Transverse colon (tissue), 4 donors: ENCODE data around the gene AKAP13. TPM values are rescaled to one million over a fixed set of nuclear protein-coding genes. Genes with fewer than 3 reads are reported as not detected.

ENCODE experiments used
- DNase-seq: peaks from one replicate; pipeline ENCODE4 v3.0.0-alpha.2; 2019
- H3K27ac ChIP-seq, 4 donors: fragments of 200-600 bp; sonication (generic); 2 replicates each; pipeline ENCODE4 v1.5.1; 2016 to 2018; ENCODE audit warnings: inconsistent platforms in 4 of 4
- H3K27me3 ChIP-seq: fragments of 200-600 bp; sonication (generic); 2 replicates; pipeline ENCODE4 v1.5.1; 2017; ENCODE audit warnings: inconsistent platforms
- H3K36me3 ChIP-seq, 4 donors: fragments of 200-600 bp; sonication (generic); 2 replicates each; pipeline ENCODE4 v1.5.1; 2017 to 2019; ENCODE audit warnings: inconsistent platforms in 4 of 4
- H3K4me1 ChIP-seq, 4 donors: fragments of 200-600 bp; sonication (generic); 2 replicates each; pipeline ENCODE4 v1.5.1; 2017 to 2020; ENCODE audit warnings: inconsistent platforms in 4 of 4
- H3K4me3 ChIP-seq, 4 donors: fragments of 200-600 bp; sonication (generic); 1 replicate in 1 of 4; 2 replicates in 3 of 4; pipeline versions ENCODE4 v1.5.1 to v1.6.1; 2017 to 2019; ENCODE audit warnings: inconsistent platforms in 4 of 4
- H3K9me3 ChIP-seq, 2 donors: fragments of 200-600 bp; sonication (generic); 2 replicates each; pipeline ENCODE4 v1.5.1; 2017 to 2019; ENCODE audit warnings: inconsistent platforms in 2 of 2
- CTCF ChIP-seq, 5 experiments: fragments of 200-600 bp in 3 of 5; fragments of 450-650 bp in 2 of 5; sonication (generic) in 3 of 5; IDR thresholded peaks; 1 replicate in 2 of 5; 2 replicates in 3 of 5; pipeline ENCODE4 v1.5.1; 2016 to 2017; ENCODE audit warnings: antibody characterized with exemption in 5 of 5, inconsistent platforms in 3 of 5, mild to moderate bottlenecking in 2 of 5, moderate library complexity in 1 of 5
- EP300 ChIP-seq: sonication (generic); formaldehyde crosslinking; IDR thresholded peaks from one replicate; pipeline ENCODE4 v1.6.1; 2017; ENCODE audit warnings: antibody characterized with exemption, low read depth
- POLR2A ChIP-seq: fragments of 450-650 bp; IDR thresholded peaks from one replicate; pipeline ENCODE4 v1.6.1; 2016; ENCODE audit warnings: antibody characterized with exemption, mild to moderate bottlenecking, moderate library complexity
- POLR2AphosphoS5 ChIP-seq, 3 donors: sonication (generic); formaldehyde crosslinking; IDR thresholded peaks; one replicate each; pipeline ENCODE4 v1.6.1; 2016; ENCODE audit warnings: antibody characterized with exemption in 3 of 3
- WGBS, 2 donors: methylation state at CpG; one replicate each; pipeline ENCODE4 v1.1.5; 2018; ENCODE audit warnings: low coverage in 1 of 2; 5-methylcytosine and 5-hydroxymethylcytosine counted together
- in situ Hi-C, 4 donors: fragments of 200-750 bp; cut with MboI; loops; one replicate each; pipeline versions ENCODE4 v1.15.0 to v1.15.1; 2017; ENCODE audit warnings: low sequenced_read_pairs in 3 of 4, low pct_ligation_motif_present in 1 of 4, low pct_unique_long_range_greater_than_20kb in 1 of 4
- intact Hi-C: fragments of 100-400 bp; cut with DNase I; formaldehyde crosslinking; loops from one replicate; pipeline ENCODE4 v1.15.1; 2023; ENCODE audit warnings: low total_unique reads
- total RNA-seq, 4 donors: library from RNA; depleted of rRNA; stranded (reverse); fragments of >200 nt; gene quantifications; one replicate each; pipeline ENCODE4 v1.1.0, GENCODE V29; 2016

AKAP13 gene
- total RNA-seq, 4 donors from 2014 or later: 206 to 291 (median 214) TPM

- 74 to 84% methylated on average over 2 of the region's 2 CpGs for WGBS, 2 donors
- intact Hi-C loops (no loop called here), in situ Hi-C loops (loop anchor here (25.0 kb wide), 6 partner anchors 92 to 342 kb away; no protein-coding TSS in a partner anchor)
- TF ChIP-seq EP300: no peak
- TF ChIP-seq CTCF (IDR thresholded peaks at IDR 0.05): no peak
- no peak for TF ChIP-seq POLR2AphosphoS5 (IDR thresholded peaks at IDR 0.05)
- no peak for TF ChIP-seq POLR2A
- no peaks in the 10 kb centered on the region for H3K9me3 ChIP-seq
- no peak overlapping the region for H3K4me3 ChIP-seq
- peaks cover 12 to 58% (median 37%) of the 10 kb centered on the region in 4 donors for H3K4me1 ChIP-seq
- DNase-seq: no peak
- H3K27me3 ChIP-seq: no peaks in the 10 kb centered on the region
- no peaks in the 10 kb centered on the region for H3K36me3 ChIP-seq
- peak overlapping the region in 3 of 4 donors; percentile 66 to 78 (median 77) for H3K27ac ChIP-seq
These were observed 115.1 kb downstream of the AKAP13 start for GRCh38 chr15:85495544-85495943.

- in situ Hi-C loops: loop anchor here (25.0 kb wide), 6 partner anchors 91 to 341 kb away; no protein-coding TSS in a partner anchor
- no peaks in the 10 kb centered on the region for H3K27me3 ChIP-seq
These were observed 115.7 kb downstream of the AKAP13 start for GRCh38 chr15:85496151-85496550.

GRCh38 chr15:85496551-85497171 is 116.3 kb downstream of the AKAP13 start:
- Histone ChIP-seq H3K27ac (no peak overlapping the region), H3K4me1 (peaks cover 15 to 63% (median 41%) of the 10 kb centered on the region in 4 donors), H3K9me3 (no peaks in the 10 kb centered on the region), H3K4me3 (no peak overlapping the region), H3K27me3 (no peaks in the 10 kb centered on the region), H3K36me3 (no peaks in the 10 kb centered on the region)
- intact Hi-C loops: no loop called here
- in situ Hi-C loops: loop anchor here (25.0 kb wide), 6 partner anchors 91 to 341 kb away; no protein-coding TSS in a partner anchor
- DNase-seq: no peak
- no peak for TF ChIP-seq POLR2AphosphoS5 (IDR thresholded peaks at IDR 0.05)
- TF ChIP-seq EP300: no peak
- TF ChIP-seq CTCF (IDR thresholded peaks at IDR 0.05): no peak
- TF ChIP-seq POLR2A: no peak
- WGBS, 2 donors: 77 to 79% methylated on average over 2 of the region's 2 CpGs

More at GRCh38 chr15:85496151-85496550, 115.7 kb downstream of the AKAP13 start:
- WGBS, 2 donors: 54 to 86% methylated on average over 4 to 8 of the region's 8 CpGs
- DNase-seq: no peak
- no peaks in the 10 kb centered on the region for H3K9me3 ChIP-seq
- H3K4me1 ChIP-seq: peaks cover 15 to 63% (median 41%) of the 10 kb centered on the region in 4 donors
- H3K4me3 ChIP-seq: no peak overlapping the region
- TF ChIP-seq EP300 (no peak), CTCF (IDR thresholded peaks at IDR 0.05) (no peak), POLR2AphosphoS5 (IDR thresholded peaks at IDR 0.05) (no peak), POLR2A (no peak)
- intact Hi-C loops: no loop called here
- H3K27ac ChIP-seq: no peak overlapping the region
- H3K36me3 ChIP-seq: no peaks in the 10 kb centered on the region

- no peak for TF ChIP-seq POLR2A
- no peaks in the 10 kb centered on the region for H3K36me3 ChIP-seq
- intact Hi-C loops (no loop called here), in situ Hi-C loops (loop anchor here (25.0 kb wide), 6 partner anchors 90 to 340 kb away; no protein-coding TSS in a partner anchor)
- no peak for DNase-seq
- WGBS, 2 donors: 79 to 87% methylated on average over 2 of the region's 2 CpGs
- peaks cover 15 to 63% (median 41%) of the 10 kb centered on the region in 4 donors for H3K4me1 ChIP-seq
- H3K27me3 ChIP-seq: no peaks in the 10 kb centered on the region
- H3K4me3 ChIP-seq: no peak overlapping the region
- H3K27ac ChIP-seq: no peak overlapping the region
- no peaks in the 10 kb centered on the region for H3K9me3 ChIP-seq
These were observed 116.8 kb downstream of the AKAP13 start for GRCh38 chr15:85497172-85497569.
